Neural crest cell (in vitro differentiated cells): Measurements from ENCODE around the gene TREX2. TPM values are rescaled to one million over a fixed set of nuclear protein-coding genes. Genes with fewer than 3 reads are reported as not detected.
A peak's percentile ranks its signal among the peaks of the same experiment; 100 is the strongest.

ENCODE experiments used
- DNase-seq: peaks from one replicate; pipeline ENCODE4 v3.0.0; 2021; ENCODE audit warnings: low read depth, mixed read lengths, low spot score
- H3K27ac Mint-ChIP-seq: one replicate; pipeline ENCODE4 v1.8.0; 2021; ENCODE audit warnings: mild to moderate bottlenecking, mixed read lengths; ENCODE audit not compliant: unreplicated experiment
- H3K27me3 Mint-ChIP-seq: 2 replicates; pipeline ENCODE4 v1.8.0; 2021; ENCODE audit warnings: low read depth, mild to moderate bottlenecking, mixed read lengths
- H3K36me3 Mint-ChIP-seq: 2 replicates; pipeline ENCODE4 v1.8.0; 2021; ENCODE audit warnings: low read depth, mild to moderate bottlenecking, mixed read lengths
- H3K4me1 Mint-ChIP-seq: 2 replicates; pipeline ENCODE4 v1.8.0; 2021; ENCODE audit warnings: mixed read lengths
- H3K4me3 Mint-ChIP-seq: one replicate; pipeline ENCODE4 v1.8.0; 2021; ENCODE audit warnings: mild to moderate bottlenecking, mixed read lengths
- H3K9me3 Mint-ChIP-seq: 2 replicates; pipeline ENCODE4 v1.8.0; 2021; ENCODE audit warnings: mixed read lengths
- total RNA-seq: library from RNA; stranded (reverse); gene quantifications from 2 replicates; pipeline ENCODE4 v1.2.1, GENCODE V29; 2021
- TF ChIP-seq, protein P1 (sequence below): fragments of 200-600 bp; sonication (generic); conservative IDR thresholded peaks from 2 replicates; pipeline ENCODE4 v1.5.0; 2021; ENCODE audit warnings: antibody characterized with exemption, mild to moderate bottlenecking

The TREX2 gene
- total RNA-seq, 1 donor from 2014 or later, result 0.77 TPM

- TF ChIP-seq, protein P1, sequence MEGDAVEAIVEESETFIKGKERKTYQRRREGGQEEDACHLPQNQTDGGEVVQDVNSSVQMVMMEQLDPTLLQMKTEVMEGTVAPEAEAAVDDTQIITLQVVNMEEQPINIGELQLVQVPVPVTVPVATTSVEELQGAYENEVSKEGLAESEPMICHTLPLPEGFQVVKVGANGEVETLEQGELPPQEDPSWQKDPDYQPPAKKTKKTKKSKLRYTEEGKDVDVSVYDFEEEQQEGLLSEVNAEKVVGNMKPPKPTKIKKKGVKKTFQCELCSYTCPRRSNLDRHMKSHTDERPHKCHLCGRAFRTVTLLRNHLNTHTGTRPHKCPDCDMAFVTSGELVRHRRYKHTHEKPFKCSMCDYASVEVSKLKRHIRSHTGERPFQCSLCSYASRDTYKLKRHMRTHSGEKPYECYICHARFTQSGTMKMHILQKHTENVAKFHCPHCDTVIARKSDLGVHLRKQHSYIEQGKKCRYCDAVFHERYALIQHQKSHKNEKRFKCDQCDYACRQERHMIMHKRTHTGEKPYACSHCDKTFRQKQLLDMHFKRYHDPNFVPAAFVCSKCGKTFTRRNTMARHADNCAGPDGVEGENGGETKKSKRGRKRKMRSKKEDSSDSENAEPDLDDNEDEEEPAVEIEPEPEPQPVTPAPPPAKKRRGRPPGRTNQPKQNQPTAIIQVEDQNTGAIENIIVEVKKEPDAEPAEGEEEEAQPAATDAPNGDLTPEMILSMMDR, result peak; percentile 18
- no peak for DNase-seq
- Mint-ChIP-seq H3K27me3 (peaks cover 13% of the 10 kb centered on the region), H3K4me1 (peaks cover 13% of the 10 kb centered on the region), H3K36me3 (no peaks in the 10 kb centered on the region), H3K9me3 (no peaks in the 10 kb centered on the region), H3K4me3 (no peak overlapping the region), H3K27ac (no peak overlapping the region)
These were observed 32.8 kb downstream of the TREX2 start for GRCh38 chrX:153412746-153413720.

- H3K4me1 Mint-ChIP-seq, result peaks cover 7% of the 10 kb centered on the region
- no peak overlapping the region for H3K4me3 Mint-ChIP-seq
These were observed 33.8 kb downstream of the TREX2 start for GRCh38 chrX:153411988-153412574.

DNA sequence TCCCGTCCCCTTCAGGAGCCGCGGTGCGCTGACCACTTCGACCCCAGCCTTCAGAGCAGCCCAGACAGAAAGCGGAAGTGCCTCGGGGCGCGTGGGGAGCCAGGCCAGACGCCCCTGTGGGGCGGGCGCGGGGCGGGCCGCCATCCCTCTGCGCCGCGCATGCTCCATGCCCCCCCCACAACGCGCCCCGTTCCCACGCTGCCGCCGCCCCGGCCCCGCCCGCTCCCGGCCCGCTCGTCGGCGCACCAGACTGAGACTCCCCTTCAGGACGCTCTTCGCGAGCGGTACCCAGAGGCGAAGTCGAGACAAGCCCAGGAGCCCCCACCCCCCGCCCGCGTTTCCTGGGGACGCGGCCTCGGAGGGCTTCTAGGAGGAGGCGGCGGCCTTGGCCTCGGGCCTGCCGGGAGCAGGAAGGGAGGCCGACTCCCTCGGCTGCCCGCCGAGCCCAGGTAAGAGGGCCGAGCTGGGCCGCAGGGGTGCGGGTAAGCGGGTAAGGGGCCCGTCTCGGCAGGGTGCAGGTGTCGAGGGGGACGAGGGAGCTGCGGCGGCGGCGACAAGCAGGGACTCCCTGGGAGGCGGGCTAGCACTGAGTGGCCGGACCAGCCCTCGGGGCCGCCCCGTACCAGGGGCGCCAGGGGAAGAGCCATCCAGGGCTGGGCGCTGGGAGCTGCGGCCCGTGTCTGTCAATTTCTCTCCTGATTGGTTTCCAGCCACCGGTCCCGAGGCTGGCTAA, 34.4 kb downstream of the TREX2 start, which contains the start of gene ZFP92:
Gene ZFP92 (plus strand): TSS at position 218 of the 733 bp plus-strand sequence. CDS start 6,851 bp downstream, outside the sequence.
- Mint-ChIP-seq H3K9me3 (no peaks in the 10 kb centered on the region), H3K4me1 (peaks cover 7% of the 10 kb centered on the region), H3K36me3 (no peaks in the 10 kb centered on the region), H3K27ac (no peak within 1 kb of the TSS), H3K4me3 (peak within 1 kb of the TSS; percentile 56), H3K27me3 (peaks cover 17% of the 10 kb centered on the region)
- TF ChIP-seq, protein P1, result no peak
- no peak for DNase-seq

More at GRCh38 chrX:153411988-153412574, 33.8 kb downstream of the TREX2 start:
- TF ChIP-seq, protein P1, result no peak
- no peaks in the 10 kb centered on the region for H3K9me3 Mint-ChIP-seq
- no peak overlapping the region for H3K27ac Mint-ChIP-seq
- DNase-seq, result no peak
- H3K27me3 Mint-ChIP-seq, result peaks cover 15% of the 10 kb centered on the region
- H3K36me3 Mint-ChIP-seq, result no peaks in the 10 kb centered on the region

GRCh38 chrX:153410888-153411254, 35.0 kb downstream of the TREX2 start:
- DNase-seq, result no peak
- TF ChIP-seq, protein P1, result no peak
- Mint-ChIP-seq H3K27ac (no peak overlapping the region), H3K9me3 (no peaks in the 10 kb centered on the region), H3K4me3 (peak overlapping the region; percentile 56), H3K36me3 (no peaks in the 10 kb centered on the region), H3K27me3 (peaks cover 18% of the 10 kb centered on the region), H3K4me1 (peaks cover 7% of the 10 kb centered on the region)

GRCh38 chrX:153410373-153410772, 35.5 kb downstream of the TREX2 start:
- no peak for DNase-seq
- no peaks in the 10 kb centered on the region for H3K36me3 Mint-ChIP-seq
- peak overlapping the region; percentile 56 for H3K4me3 Mint-ChIP-seq
- TF ChIP-seq, protein P1, result no peak
- peaks cover 7% of the 10 kb centered on the region for H3K4me1 Mint-ChIP-seq
- H3K9me3 Mint-ChIP-seq, result no peaks in the 10 kb centered on the region
- peaks cover 18% of the 10 kb centered on the region for H3K27me3 Mint-ChIP-seq
- no peak overlapping the region for H3K27ac Mint-ChIP-seq
